Germinal center (tissue), 1 donor: Measurements from ENCODE around the gene TYROBP.
"Not testable (repeated sequence)": the region's sequence is repeated elsewhere in the genome, so short reads cannot be mapped to it uniquely, and the experiment has no call there.

Experiments used
- DNase-seq: peaks from one replicate; pipeline ENCODE4 v3.0.0; 2012; ENCODE audit warnings: mixed read lengths, low spot score

The TYROBP gene

GRCh38 chr19:35908010-35908441 is at the start of gene TYROBP:
Gene TYROBP (minus strand): TSS chr19:35908295. CDS start chr19:35908228, 67 bp downstream.
- DNase-seq = no peak

GRCh38 chr19:35957411-35957810 is 49.3 kb upstream of the TYROBP start:
- not testable (repeated sequence) for DNase-seq

DNA sequence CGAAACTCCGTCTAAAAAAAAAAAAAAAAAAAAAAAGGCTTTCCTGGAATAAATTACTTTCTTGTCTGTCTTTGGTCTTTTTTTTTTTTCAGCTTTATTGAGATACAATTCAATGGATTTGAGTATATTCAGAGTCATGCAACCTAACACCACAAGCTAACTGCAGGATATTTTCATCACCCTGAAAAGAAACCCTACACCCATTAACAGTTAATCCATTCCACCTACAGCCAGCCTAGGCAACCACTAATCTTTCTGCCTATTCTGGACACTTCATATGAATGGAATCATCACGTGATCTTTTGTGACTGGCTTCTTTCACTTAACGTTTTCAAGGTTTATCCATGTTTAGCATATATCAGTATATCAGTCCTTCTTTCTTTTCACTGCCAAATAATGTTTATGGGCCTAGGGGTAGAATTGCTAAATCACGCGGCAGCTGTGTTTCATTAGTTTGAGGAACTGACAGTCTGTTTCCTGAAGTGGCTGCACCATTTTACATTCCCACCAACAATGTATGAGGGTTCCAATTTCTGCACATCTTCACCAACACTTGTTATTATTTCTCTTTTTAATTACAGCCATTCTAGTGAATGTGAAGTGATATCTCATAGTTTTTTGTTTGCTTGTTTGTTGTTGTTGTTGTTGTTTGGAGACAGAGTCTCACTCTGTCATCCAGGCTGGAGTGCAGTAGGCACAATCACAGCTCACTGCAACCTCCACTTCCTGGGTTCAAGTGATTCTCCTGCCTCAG is 48.0 kb upstream of the TYROBP start:
- DNase-seq = no peak

GRCh38 chr19:35949131-35949530 is 41.0 kb upstream of the TYROBP start:
- no peak for DNase-seq

DNA sequence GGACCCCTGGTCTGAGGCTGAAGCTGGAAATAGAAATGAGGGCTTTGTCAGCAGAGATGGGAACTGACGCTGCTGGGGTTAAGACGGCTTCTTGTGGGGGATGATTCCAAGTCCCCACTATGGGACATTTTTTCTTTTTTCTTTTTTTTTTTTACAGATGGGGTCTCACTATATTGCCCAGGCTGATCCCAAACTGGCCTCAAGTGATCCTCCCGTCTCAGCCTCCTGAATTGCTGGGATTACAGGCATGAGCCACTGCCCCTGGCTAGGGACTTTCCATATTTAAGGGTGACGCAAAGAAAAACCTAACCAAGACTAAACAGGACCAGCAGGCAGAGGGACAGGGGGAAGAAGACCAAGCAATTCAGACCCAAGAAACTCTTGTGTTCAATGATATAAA is 38.1 kb upstream of the TYROBP start:
- no peak for DNase-seq

DNA sequence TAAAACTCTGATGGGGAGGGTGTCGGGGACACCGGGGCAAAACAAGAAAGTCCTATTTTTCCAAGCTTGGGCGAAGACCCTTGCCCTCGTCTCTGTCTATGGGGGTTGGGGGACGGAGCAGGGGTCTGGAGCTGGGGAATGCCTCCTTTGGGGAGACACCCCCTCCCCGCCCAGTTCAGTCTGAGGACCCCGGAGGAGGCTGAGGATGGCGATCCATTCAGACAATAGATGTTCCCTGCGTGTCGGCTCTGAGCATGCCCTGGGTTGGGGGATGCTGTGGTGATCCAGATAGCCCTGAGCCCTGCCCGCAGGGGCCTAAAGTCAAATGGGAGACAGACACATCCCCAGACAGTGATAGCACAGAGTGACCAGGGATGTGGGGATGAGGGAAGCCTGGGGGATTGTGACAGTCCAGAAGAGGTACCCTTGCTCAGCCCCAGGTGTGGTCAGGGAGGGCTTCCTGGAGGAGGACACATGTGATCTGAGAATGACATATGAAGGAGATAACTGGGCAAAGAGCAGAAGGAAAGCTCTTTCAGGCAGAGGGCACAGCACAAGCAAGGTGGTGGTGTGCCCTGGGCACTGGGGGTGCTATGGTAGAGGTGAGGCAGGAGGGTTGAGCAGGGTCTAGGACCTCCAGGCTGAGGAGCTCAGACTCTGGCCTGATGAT is 37.2 kb upstream of the TYROBP start:
- no peak for DNase-seq

- no peak for DNase-seq
Observed at GRCh38 chr19:35944556-35944955, 36.5 kb upstream of the TYROBP start.

DNA sequence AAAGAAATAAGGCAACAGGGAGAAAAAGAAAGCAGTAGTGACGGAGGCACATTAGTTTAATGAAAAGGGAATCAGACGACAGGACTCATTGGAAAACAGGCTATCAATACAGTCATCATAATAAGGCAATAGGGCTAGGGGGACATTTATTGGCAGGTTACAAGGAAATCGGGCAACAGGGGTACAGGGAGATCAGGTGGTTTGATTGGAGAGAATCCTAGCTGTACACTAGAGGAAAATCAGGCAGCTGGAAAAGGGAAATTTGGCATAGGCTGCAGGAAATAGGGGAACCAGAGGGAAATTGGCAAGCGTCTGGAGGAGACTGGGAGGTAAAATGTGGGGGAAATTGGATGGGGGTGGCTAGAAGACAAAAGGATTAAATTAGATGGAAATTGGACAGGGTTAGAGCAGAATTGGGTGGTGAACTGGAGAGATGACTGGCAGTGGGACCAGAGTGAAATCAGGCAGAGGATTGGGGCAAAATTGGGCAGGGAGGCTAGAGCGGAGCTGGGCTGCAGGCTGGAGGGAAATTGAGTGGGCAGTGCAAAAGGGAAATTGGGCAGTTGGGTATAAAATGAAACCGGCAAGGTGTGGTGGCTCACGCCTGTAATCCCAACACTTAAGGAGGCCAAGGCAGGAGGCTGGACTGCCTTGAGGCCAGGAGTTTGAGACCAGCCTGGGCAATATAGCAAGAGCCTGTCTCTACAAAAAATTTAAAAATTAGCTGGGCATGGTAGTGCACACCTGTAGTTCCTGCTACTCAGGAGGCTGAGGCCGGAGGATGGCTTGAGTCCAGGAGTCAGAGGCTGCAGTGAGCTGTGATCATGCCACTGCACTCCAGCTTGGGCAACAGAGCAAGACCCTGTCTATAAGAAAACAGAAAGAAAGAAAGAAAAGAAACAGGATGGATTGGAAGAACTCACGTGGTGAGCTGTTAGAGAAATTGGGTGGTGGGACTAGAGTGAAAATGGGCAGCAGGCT is 35.5 kb upstream of the TYROBP start:
- DNase-seq = no peak

- DNase-seq = no peak
Observed at GRCh38 chr19:35942235-35942634, 34.1 kb upstream of the TYROBP start.

DNA sequence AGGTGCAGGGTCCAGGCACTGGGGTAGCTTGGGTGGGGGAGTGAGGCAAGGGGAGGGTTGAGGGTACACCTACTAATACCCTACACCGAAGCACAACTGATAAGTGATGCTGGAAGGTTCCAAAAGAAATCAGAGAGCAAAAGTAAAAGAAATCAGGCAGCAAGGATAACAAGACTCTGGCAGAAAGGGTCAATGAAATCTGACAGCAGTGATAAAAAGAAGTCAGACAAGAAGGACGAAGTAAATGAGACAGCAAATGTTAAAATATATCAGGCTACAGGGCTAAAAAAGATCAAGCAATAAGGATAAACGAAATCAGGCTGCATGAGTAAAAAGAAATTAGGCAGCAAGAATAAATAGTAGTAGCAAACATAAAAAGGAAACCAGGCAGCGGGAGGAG is 32.7 kb upstream of the TYROBP start:
- no peak for DNase-seq

GRCh38 chr19:35940078-35940775 is 32.1 kb upstream of the TYROBP start:
- DNase-seq = no peak

DNA sequence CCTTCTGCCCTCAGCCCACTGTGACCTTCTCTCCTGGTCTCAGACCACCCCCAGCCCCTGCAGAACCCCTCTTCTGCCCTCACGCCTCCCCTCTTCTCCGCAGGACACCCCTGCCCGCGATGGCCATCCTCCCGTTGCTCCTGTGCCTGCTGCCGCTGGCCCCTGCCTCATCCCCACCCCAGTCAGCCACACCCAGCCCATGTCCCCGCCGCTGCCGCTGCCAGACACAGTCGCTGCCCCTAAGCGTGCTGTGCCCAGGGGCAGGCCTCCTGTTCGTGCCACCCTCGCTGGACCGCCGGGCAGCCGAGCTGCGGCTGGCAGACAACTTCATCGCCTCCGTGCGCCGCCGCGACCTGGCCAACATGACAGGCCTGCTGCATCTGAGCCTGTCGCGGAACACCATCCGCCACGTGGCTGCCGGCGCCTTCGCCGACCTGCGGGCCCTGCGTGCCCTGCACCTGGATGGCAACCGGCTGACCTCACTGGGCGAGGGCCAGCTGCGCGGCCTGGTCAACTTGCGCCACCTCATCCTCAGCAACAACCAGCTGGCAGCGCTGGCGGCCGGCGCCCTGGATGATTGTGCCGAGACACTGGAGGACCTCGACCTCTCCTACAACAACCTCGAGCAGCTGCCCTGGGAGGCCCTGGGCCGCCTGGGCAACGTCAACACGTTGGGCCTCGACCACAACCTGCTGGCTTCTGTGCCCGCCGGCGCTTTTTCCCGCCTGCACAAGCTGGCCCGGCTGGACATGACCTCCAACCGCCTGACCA is 31.4 kb upstream of the TYROBP start:
- DNase-seq = no peak

DNA sequence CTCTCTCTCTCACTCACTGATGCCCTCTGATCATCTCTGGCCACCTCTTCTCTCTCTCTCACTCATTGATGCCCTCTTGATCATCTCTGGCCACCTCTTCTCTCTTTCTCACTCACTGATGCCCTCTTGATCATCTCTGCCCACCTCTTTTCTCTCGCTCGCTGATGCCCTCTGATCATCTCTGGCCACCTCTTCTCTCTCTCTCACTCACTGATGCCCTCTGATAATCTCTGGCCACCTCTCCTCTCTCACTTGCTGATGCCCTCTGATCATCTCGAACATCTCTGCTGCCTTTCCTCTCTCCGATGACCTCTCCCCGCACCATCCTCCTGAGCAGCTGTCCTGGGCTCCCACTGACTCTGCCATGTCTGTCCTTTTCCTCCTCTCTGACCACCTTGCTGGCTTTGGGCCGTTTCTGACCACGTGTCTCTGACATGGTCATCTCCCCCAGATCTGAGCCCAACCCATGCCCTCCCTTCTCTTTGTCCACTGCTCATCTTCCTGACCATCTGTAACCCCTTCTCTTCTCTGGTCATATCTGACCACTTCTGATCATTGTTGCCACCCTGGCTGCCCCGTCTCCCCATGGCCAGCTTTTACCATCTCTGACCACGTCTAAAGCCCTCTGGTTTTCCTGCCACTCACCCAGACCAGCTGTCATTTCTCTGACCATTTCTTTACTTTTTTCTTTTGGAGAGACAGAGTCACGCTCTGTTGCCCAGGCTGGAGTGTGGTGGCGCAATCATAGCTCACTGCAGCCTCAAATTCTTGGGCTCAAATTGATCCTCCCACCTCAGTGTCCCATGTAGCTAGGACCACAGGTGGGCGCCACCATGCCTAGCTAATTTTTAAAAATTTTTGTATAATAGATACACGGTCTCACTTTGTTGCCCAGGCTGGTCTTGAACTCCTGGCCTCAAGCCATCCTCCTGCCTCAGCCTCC is 30.5 kb upstream of the TYROBP start:
- DNase-seq = no peak

- no peak for DNase-seq
Observed at GRCh38 chr19:35937345-35938281, 29.5 kb upstream of the TYROBP start.

DNA sequence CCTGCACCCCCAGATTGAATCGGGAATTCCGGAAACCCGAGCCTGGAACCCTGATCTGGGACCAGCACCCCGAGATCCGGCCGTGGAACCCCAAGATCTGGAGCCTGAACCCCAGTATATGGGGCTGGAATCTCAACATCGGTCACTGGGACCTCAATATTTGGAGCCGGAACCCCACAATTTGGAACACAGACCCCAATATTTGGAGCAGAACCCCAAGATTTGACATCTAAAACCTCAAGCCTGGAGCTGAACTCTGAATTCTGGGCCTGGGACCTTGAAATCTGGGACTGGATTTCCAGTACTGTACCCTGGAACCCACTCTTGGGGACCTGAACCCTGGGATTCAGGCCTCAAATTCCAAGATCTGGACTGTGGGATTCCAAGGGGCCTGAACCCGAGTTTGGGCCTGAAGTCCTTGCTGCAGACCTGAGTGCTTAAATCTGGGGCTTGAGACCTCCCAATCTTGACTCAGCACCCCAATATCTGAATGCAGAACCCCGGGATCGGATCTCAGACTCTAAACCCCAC is 28.7 kb upstream of the TYROBP start:
- DNase-seq = no peak

DNA sequence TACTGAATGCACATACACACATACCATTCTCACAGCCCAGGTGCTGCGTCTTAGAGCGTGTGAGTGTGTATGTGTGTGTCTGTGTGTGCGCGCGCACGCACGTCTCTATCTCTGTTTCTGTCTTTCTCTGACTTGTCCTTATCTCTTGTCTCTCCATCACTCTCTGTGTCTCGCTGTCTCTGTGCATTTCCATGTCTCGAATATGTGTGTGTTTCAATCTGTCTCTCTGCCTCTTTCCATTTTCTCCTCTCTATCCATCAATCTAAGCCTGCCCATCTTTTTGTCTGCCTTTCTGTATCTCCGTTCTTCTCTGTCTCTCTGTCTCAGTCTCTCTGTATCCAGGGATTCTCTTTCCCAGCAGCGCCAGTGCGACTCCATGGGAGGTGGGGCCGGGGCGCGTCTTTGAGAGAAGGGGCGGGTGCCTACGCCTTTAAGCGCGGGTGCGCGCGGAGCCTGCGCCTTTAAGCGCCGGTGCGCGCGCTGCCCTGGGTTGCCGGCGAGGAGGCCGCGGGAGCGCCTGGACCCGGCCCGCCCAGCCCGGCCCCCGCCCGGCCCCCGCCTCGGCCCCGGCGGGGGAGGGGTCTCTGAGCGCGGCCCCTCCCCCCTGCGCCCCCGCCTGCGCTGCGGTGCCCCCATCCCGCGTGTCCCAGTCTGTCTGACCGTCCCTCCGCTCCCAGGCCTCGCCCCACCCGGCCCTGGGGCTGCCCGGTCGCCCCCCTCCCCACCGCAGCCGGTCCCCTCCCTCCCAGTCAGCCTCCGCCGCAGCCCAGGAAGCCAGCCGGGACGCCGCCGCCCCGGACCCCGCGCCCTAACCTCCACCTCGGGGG is 28.0 kb upstream of the TYROBP start, which contains the start of gene LRFN3:
Gene LRFN3 (plus strand): TSS at position 464 of the 827 bp plus-strand sequence. CDS start 3,052 bp downstream, outside the sequence.
- peak; percentile 24 for DNase-seq

DNA sequence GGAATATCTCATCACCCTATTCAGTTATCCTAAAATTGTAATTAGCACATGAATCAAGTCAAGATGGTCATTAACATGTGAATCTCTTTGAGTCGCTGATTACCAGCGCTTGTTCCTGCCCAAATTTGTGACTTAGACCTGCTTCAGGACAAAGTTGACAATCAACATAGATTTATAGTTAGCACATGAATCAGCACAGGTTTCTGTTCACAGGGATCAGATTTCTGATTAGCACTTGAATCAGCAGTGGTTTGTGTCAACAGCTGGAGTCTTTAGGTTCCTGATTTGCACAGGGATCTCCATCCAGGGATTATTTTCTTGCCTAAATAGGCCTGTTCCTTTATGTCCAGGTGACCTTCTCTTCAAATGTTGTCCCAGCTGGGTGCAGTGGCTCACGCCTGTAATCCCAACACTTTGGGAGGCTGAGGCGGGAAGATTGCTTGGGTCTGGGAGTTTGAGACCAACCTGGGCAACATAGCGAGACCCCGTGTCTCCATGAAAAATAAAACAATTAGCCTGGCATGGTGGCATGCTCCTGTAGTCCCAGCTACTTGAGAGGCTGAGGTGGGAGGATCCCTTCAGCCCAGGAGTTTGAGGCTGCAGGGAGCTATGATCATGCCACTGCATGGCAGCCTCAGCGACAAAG is 24.3 kb upstream of the TYROBP start:
- no peak for DNase-seq
